ENCODE measurements around the gene FTSJ1. TPM values are rescaled to one million over a fixed set of nuclear protein-coding genes. Genes with fewer than 3 reads are reported as not detected.

Gene FTSJ1
- polyA plus RNA-seq, 3 donors: 38.9 to 40.9 (median 40.1) TPM

Other genes starting within 250 kb of the FTSJ1 start
- gene SSX1, start 220.8 kb upstream of the FTSJ1 start, polyA plus RNA-seq (ENCODE audit: insufficient read length in 3 of 3): not detected
- gene SSX3, start 119.5 kb upstream of the FTSJ1 start, polyA plus RNA-seq (ENCODE audit: insufficient read length in 3 of 3): not detected
- not detected for gene SSX4, start 92.7 kb upstream of the FTSJ1 start, polyA plus RNA-seq (ENCODE audit: insufficient read length in 3 of 3)
- not detected for gene SSX4B, start 64.2 kb upstream of the FTSJ1 start, polyA plus RNA-seq (ENCODE audit: insufficient read length in 3 of 3)
- 1 to 10 TPM; 3.6 to 6.6 (median 5.8) TPM for gene SLC38A5, start 5.9 kb upstream of the FTSJ1 start, polyA plus RNA-seq (ENCODE audit: insufficient read length in 3 of 3)
- gene PORCN, start 32.8 kb downstream of the FTSJ1 start, polyA plus RNA-seq (ENCODE audit: insufficient read length in 3 of 3): 1 to 10 TPM; 6.3 to 8.4 (median 6.8) TPM
- 10 to 100 TPM; 71.6 to 76.1 (median 75.9) TPM for gene EBP, start 45.6 kb downstream of the FTSJ1 start, polyA plus RNA-seq (ENCODE audit: insufficient read length in 3 of 3)
- gene TBC1D25, start 63.5 kb downstream of the FTSJ1 start, polyA plus RNA-seq (ENCODE audit: insufficient read length in 3 of 3): 10 to 100 TPM in 1 of 3 donors, 1 to 10 TPM in 2; 7.6 to 12.8 (median 9.5) TPM
- 100 to 1,000 TPM; 288 to 387 (median 312) TPM for gene RBM3, start 98.3 kb downstream of the FTSJ1 start, polyA plus RNA-seq (ENCODE audit: insufficient read length in 3 of 3)
- 100 to 1,000 TPM; 118 to 157 (median 145) TPM for gene WDR13, start 121.3 kb downstream of the FTSJ1 start, polyA plus RNA-seq (ENCODE audit: insufficient read length in 3 of 3)
- 1 to 10 TPM; 3.0 to 5.5 (median 3.9) TPM for gene WAS, start 207.6 kb downstream of the FTSJ1 start, polyA plus RNA-seq (ENCODE audit: insufficient read length in 3 of 3)
- gene SUV39H1, start 220.5 kb downstream of the FTSJ1 start, polyA plus RNA-seq (ENCODE audit: insufficient read length in 3 of 3): 1 to 10 TPM; 5.5 to 7.6 (median 6.0) TPM

Data from renal cortex interstitium (tissue), 3 donors.